Measurements from ENCODE around the gene GPC5. TPM values are rescaled to one million over a fixed set of nuclear protein-coding genes. Genes with fewer than 3 reads are reported as not detected.

The GPC5 gene
- total and polyA plus RNA-seq, 2 donors (not counting 3 experiments of a cell fraction or from before 2014, with no cell fraction given): 0.59 to 0.97 TPM

GRCh38 chr13:92224052-92224821 is 825.8 kb downstream of the GPC5 start:
- Histone ChIP-seq H3K36me3 (ENCODE audit: control insufficient read depth in 2 of 2, extremely low read depth in 1 of 2, insufficient read depth in 2 of 2, low read length in 2 of 2) (no peaks in the 10 kb centered on the region), H3K9ac (replicated peaks; ENCODE audit: extremely low read depth, insufficient read depth, low read length) (no peak overlapping the region)

GRCh38 chr13:92224825-92225224 is 826.4 kb downstream of the GPC5 start:
- H3K4me1 ChIP-seq (ENCODE audit: control insufficient read depth, extremely low read depth, insufficient read depth, low read length): no peaks in the 10 kb centered on the region
- DNase-seq (ENCODE audit: low read depth, low spot score): no peak
- H3K4me3 ChIP-seq (replicated peaks in 1 of 3; ENCODE audit: insufficient read depth in 1 of 3, low read depth in 1 of 3, low read length in 3 of 3): no peak overlapping the region
- no peaks in the 10 kb centered on the region for H3K27me3 ChIP-seq (ENCODE audit: control insufficient read depth in 2 of 2, insufficient read depth in 2 of 2, low read length in 2 of 2)
- no peak overlapping the region for H3K4me2 ChIP-seq (ENCODE audit: insufficient read depth, low read length)
- H3K27ac ChIP-seq (ENCODE audit: insufficient read depth, low read depth, low read length): no peak overlapping the region
- ChIA-PET POLR2A (no interaction called here), CTCF (interaction anchor here (0.8 to 1.4 kb wide), 2 partner anchors 10 to 17 kb away, joined by 3 read pairs; no protein-coding TSS in a partner anchor)
- intact Hi-C loops (cut with micrococcal nuclease) (no loop called here), dilution Hi-C loops (cut with MboI; ENCODE audit: extremely low pct_ligation_motif_present, low sequenced_read_pairs) (no loop called here)
- no peaks in the 10 kb centered on the region for H4K20me1 ChIP-seq (replicated peaks; ENCODE audit: control insufficient read depth, extremely low read depth, insufficient read depth, low read length)
- no peaks in the 10 kb centered on the region for H3K9me1 ChIP-seq (replicated peaks; ENCODE audit: control insufficient read depth, extremely low read depth, insufficient read depth, low read length)
- H2AFZ ChIP-seq (ENCODE audit: low read depth, low read length): no peak overlapping the region
- no peak overlapping the region for H3K9ac ChIP-seq (replicated peaks; ENCODE audit: extremely low read depth, insufficient read depth, low read length)
- no TSS peak for BruUV-seq (replicated peaks)
- no peaks in the 10 kb centered on the region for H3K36me3 ChIP-seq (ENCODE audit: control insufficient read depth in 2 of 2, extremely low read depth in 1 of 2, insufficient read depth in 2 of 2, low read length in 2 of 2)
- FAIRE-seq: no peak
- no peaks in the 10 kb centered on the region for H3K79me2 ChIP-seq (ENCODE audit: control insufficient read depth, insufficient read depth, low read length)
- no peaks in the 10 kb centered on the region for H3K9me3 ChIP-seq (replicated peaks; ENCODE audit: control insufficient read depth, insufficient read depth, low read length)
- no peak for TF ChIP-seq POLR2AphosphoS5 (IDR thresholded peaks at IDR 0.05; ENCODE audit: insufficient read depth, low read depth, low read length)
- no peak for TF ChIP-seq GATA2 (IDR thresholded peaks at IDR 0.05; ENCODE audit: insufficient read depth, insufficient read length, low read depth, low read length)
- no peak for TF ChIP-seq EZH2 (IDR thresholded peaks at IDR 0.05; ENCODE audit: borderline replicate concordance, low read depth, low read length, severe bottlenecking)
- TF ChIP-seq JUN (IDR thresholded peaks at IDR 0.05; ENCODE audit: borderline replicate concordance, insufficient read depth, insufficient read length, low read depth): no peak
- no peak for TF ChIP-seq MYC (IDR thresholded peaks at IDR 0.05; ENCODE audit: low read depth, low read length)
- TF ChIP-seq POLR2A (IDR thresholded peaks at IDR 0.05; ENCODE audit: low read depth, low read length): no peak
- no peak for TF ChIP-seq CTCF (IDR thresholded peaks at IDR 0.05; ENCODE audit: extremely low read depth in 1 of 2, insufficient read depth in 1 of 2, low read depth in 1 of 2, low read length in 2 of 2)
- TF ChIP-seq MAX (IDR thresholded peaks at IDR 0.05; ENCODE audit: insufficient read depth, insufficient read length): no peak
- no peak for TF ChIP-seq FOS (IDR thresholded peaks at IDR 0.05; ENCODE audit: borderline replicate concordance, insufficient read depth, low read length)

More at GRCh38 chr13:92224052-92224821, 825.8 kb downstream of the GPC5 start:
- H3K9me1 ChIP-seq (replicated peaks; ENCODE audit: control insufficient read depth, extremely low read depth, insufficient read depth, low read length): no peaks in the 10 kb centered on the region
- dilution Hi-C loops (cut with MboI; ENCODE audit: extremely low pct_ligation_motif_present, low sequenced_read_pairs): no loop called here
- no peak overlapping the region for H3K27ac ChIP-seq (ENCODE audit: insufficient read depth, low read depth, low read length)
- no peaks in the 10 kb centered on the region for H3K79me2 ChIP-seq (ENCODE audit: control insufficient read depth, insufficient read depth, low read length)
- TF ChIP-seq POLR2AphosphoS5 (IDR thresholded peaks at IDR 0.05; ENCODE audit: insufficient read depth, low read depth, low read length): no peak
- no peak for TF ChIP-seq MYC (IDR thresholded peaks at IDR 0.05; ENCODE audit: low read depth, low read length)
- no peak for TF ChIP-seq GATA2 (IDR thresholded peaks at IDR 0.05; ENCODE audit: insufficient read depth, insufficient read length, low read depth, low read length)
- no peak for TF ChIP-seq EZH2 (IDR thresholded peaks at IDR 0.05; ENCODE audit: borderline replicate concordance, low read depth, low read length, severe bottlenecking)
- H3K27me3 ChIP-seq (ENCODE audit: control insufficient read depth in 2 of 2, insufficient read depth in 2 of 2, low read length in 2 of 2): no peaks in the 10 kb centered on the region
- H2AFZ ChIP-seq (ENCODE audit: low read depth, low read length): no peak overlapping the region
- no peak overlapping the region for H3K4me3 ChIP-seq (replicated peaks in 1 of 3; ENCODE audit: insufficient read depth in 1 of 3, low read depth in 1 of 3, low read length in 3 of 3)
- no peaks in the 10 kb centered on the region for H3K9me3 ChIP-seq (replicated peaks; ENCODE audit: control insufficient read depth, insufficient read depth, low read length)
- no peaks in the 10 kb centered on the region for H4K20me1 ChIP-seq (replicated peaks; ENCODE audit: control insufficient read depth, extremely low read depth, insufficient read depth, low read length)
- H3K4me1 ChIP-seq (ENCODE audit: control insufficient read depth, extremely low read depth, insufficient read depth, low read length): no peaks in the 10 kb centered on the region
- no peak overlapping the region for H3K4me2 ChIP-seq (ENCODE audit: insufficient read depth, low read length)
- DNase-seq (ENCODE audit: low read depth, low spot score) (no peak), FAIRE-seq (no peak)
- BruUV-seq (replicated peaks): no TSS peak
- CTCF ChIA-PET: interaction anchor here (1.4 kb wide), 1 partner anchor 9 kb away, joined by 3 read pairs; no protein-coding TSS in a partner anchor
- intact Hi-C loops (cut with micrococcal nuclease): no loop called here
- POLR2A ChIA-PET: no interaction called here

Measured in endothelial cell of umbilical vein (primary cell).